ENCODE results near the gene NSMCE1.

The NSMCE1 gene

DNA sequence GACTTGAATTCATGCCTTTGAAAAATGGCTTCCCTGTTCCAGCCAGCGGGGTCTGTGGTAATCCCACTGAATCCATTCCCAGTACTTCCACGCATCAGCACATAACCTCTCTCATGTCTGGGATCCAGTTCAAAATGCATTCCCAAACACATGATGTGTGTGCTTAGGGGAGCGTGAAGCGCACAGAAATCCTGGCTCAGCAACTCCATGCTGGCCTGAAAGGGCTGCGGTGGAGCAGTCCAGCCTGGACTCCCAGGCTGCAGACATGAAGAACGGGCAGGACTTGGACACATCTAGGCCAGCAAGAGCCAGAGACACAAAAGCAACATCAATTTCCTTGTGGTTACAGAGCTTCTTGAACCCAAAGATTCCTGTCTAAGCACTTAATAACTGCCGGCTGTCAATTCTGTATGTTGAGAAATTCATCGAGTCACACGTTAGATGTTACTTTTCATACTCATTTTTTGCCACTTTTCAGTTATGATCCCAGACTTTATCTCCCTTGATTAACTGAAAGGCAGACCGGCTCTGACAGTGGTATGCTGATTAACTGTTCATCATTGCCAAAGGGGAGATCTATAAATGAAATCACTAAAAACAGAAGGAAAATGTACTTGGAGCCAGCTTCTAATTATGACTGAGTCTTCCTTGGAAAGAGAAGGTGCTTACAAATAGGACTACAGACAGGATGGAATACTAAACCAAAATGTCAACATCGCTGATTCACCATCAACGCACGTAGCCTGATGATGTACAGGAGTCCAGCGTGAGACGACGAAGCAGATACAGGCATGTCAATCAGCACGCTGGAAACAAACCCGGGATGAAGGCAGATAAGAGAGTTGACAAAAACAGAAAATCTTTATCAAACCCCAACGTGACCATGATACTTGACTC lies 23.0 kb downstream of the NSMCE1 start:
- DNase-seq (ENCODE audit: low read depth in 2 of 2, low spot score in 1 of 2), result no peak

DNA sequence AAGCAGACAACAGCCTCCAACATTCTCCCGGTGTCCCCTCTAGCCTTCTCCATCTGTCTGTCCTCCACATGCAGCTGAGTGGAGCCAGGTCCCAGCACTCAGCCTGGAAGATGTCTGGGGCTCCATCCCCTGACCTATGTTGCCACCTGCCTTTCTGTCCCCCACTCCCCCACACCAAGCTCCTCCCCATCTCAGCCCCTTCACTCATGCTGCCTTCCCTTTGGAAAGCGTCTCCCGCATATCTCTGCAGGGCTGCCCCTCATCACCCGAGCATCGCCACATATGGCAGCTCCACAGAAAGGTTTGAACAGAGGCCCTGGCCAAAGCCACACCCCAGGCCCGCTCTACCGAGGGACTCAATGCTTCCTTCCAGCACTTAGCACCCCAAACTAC lies 24.2 kb downstream of the NSMCE1 start:
- no peak for DNase-seq (ENCODE audit: low read depth in 2 of 2, low spot score in 1 of 2)

DNA sequence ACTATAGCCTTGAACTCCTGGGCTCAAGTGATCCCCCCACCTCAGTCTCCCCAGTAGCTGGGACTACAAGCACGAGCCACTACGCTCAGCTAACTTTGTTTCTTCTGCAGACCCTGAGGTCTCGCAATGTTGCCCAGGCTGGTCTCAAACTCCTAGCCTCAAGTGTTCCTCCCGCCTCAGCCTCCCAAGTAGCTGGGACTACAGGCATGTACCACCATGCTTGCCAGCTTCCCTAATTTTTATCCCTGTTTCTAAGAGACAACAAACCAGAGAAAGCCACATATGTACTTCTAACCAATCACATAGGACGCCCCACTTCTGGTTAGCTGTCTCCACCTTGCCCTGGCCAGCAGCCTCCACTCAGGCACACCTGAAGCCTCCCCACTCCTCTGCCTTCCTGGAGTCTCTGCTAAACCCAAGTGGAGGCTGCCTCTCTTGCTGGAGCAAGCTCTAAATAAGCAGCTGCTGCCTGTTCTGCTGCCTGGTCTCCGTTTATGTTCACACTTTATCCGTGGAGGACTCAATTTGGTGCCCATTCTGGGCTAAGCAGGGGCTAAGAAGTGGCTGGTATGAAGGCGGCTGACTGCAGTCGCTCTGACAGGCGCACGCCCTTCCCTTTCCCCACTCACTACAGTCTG lies 24.7 kb downstream of the NSMCE1 start:
- DNase-seq (ENCODE audit: low read depth in 2 of 2, low spot score in 1 of 2), result no peak

DNA sequence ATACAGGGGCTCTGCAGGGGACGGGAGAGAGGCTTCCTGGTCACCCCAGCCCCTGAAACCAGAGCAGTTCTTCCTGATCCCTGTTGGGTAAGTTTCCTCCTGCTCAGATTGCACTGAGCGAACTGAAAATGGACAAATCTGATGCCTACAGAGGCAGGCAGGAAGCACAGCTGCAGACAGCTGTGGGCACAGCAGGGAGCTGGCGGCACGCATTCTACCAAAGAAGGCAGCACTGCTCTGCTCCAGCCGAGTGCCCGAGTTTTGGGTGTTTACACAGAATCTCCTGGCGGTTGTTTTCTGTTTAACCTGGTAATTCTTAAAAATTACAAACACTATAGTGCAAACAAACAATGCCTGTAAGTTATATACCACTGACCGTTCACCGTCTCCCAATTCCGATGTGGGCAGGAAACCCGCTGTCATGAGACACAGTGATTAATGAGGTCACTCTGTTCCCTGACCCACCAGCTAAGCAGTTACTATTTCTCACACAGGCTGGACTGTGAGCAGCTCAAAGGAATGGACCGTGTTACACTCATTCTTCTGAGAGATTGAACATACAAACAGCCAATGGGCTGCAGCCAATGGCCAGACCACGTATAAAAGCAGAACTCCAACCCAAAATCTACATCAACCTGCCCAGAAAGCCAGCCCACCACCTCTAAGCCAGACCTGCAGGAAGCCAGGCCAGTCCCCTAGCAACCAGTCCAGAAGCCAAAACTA lies 25.5 kb downstream of the NSMCE1 start:
- DNase-seq (ENCODE audit: low read depth in 2 of 2, low spot score in 1 of 2), result no peak

DNA sequence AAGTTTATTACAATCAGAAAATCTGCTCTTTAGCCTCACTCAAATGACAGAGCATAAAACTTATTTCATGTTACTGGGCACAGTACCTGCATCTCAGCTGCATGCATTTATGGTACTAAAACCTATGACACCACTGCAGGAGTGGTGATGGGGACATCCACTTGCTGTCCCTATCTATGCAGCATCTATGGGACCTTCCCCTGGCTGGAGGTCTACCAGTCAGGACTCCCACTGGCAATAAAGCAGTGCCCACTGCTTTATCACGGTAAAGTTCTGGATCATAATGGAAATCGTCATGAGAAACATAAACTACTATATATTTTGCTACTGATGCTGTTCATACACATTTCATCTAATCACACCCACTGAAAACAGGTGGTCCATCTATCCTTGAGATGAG lies 26.2 kb downstream of the NSMCE1 start:
- DNase-seq (ENCODE audit: low read depth in 2 of 2, low spot score in 1 of 2), result no peak

DNA sequence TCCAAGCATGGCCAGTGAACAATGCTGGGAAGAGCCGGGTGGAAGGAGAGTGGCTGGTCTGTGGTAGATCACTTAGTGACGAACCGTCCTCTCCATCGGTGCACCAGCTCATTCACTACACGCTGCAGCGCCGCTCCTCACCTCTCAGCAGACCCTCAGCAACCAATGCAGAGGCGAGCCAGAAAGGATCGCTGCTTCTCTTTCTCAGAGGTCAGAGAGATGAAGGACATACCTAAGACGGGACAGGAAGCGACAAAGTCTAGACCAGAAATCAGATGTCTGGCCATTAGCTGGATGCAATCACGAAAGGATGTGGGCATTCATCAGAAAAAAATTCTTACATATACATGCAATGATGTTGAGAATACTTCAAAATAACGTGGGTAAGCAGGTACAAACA lies 26.9 kb downstream of the NSMCE1 start:
- DNase-seq (ENCODE audit: low read depth in 2 of 2, low spot score in 1 of 2), result no peak

DNA sequence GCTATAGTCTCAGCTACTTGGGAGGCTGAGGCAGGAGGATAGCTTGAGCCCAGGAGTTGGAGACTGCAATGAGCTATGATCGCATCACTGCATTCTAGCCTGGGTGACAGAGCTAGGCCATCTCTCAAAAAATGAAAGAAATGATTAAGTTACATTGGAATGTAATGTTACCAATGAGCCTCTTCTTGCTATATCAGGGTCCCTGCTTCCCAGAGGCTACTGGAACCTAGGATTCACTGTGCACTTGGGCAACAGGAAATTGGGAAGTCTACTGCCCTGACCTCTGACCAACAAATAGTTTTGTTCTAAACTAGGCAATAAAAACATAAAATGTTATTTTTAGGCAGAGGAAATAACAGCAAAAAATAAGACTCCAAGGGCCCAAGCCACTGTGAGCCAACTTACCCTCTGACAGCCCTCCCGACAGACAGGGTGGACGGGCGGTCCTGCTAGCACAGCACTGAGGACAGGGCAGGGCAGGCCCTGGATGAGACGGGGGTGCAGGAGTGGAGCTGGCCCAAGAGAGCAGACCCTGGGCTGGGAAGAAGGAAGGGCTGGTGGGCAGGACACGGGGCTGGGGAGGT lies 27.5 kb downstream of the NSMCE1 start:
- no peak for DNase-seq (ENCODE audit: low read depth in 2 of 2, low spot score in 1 of 2)

DNA sequence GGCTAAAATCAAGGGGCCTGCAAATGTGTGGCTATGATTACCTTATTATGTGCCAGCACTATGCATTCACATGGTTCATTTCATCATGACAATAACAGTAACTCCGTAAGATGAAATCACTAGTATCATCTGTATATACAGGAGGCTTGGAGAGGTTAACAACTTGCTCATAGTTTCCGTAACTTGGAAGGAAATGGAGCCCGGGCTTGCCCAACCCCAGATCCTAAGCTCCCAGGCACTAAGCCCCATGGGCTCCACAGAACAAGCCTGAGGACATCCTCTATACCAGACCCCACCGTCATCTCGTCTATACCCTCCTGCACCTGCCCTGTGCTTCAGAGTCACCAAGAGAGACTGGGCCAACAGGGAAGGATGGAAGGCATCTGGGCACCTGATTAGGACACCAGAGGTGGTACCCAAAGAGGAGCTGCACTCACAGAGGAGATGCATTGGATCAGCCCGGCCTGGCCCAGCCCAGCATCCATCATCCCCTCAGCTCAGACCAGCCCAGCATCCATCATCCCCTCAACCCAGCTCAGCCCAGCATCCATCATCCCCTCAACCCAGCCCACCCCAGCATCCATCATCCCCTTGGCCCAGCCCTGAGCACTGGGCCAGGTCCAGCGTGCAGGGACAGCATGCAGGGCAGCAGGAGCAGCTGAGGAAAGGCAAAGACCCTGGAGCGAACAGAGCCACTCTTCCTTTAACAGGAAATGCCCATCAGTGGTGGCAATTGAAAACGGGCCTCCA lies 28.5 kb downstream of the NSMCE1 start:
- DNase-seq (ENCODE audit: low read depth in 2 of 2, low spot score in 1 of 2), result no peak

DNA sequence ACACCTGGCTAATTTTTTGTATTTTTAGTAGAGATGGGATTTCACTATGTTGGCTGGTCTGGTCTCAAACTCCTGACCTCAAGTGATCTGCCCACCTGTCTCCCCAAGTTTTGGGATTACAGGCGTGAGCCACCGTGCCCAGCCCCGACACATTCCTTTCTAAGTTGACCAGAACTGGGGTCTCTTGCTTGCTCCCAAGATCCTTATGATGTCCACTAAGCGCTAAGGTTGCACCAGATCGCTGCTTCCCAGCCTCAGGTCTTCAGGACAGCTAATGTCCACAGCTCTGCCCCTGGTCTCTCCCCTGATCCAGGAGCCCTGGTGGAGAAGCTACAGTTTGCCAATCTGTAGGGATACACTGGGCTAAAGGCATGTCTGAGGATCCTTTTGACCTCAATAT lies 29.5 kb downstream of the NSMCE1 start:
- DNase-seq (ENCODE audit: low read depth in 2 of 2, low spot score in 1 of 2), result no peak

DNA sequence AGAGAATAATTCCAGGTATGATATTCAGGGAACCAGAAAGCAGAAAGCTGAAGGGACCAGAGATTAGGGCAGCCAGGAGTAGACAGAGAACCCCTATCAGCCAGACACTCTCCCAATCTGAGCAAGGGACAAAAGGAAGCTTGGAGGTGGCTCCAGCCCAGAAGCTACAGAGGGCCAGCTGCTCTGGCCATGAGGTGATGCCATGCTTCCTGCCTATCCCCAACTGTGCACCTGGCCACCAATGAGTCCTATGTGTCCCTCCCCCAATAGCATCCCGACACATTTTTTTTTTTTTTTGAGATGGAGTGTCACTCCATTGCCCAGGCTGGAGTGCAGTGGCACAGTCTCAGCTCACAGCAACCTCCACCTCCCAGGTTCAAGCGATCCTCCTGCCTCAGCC lies 30.0 kb downstream of the NSMCE1 start:
- DNase-seq (ENCODE audit: low read depth in 2 of 2, low spot score in 1 of 2), result no peak

DNA sequence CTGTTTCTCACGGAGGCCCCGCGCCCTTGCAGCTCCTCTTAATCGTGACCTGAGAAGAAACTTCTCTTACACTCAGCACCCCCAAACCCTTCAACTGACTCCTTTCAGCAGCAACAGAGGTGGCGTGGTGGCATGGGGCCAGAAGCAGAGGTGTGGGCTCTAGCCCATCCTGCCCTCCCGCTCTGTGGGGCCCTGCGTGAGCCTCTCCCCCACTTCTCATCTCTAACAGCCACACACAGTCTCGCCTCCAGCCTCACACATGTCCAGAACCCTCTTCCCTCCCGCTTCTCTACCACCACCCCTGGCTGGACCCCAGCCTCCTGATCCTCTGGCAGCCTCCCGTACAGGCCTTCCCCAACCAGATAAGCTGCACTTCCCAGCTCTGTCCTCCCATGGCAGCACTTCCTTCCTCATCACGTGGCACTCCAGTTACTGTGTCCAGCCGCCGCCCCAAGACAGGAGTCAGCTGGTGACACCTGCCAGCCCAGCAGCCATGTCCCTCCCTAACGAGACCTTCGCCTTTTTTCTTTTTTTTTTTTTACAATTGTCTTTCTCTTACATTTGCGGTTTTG lies 30.5 kb downstream of the NSMCE1 start:
- DNase-seq (ENCODE audit: low read depth in 2 of 2, low spot score in 1 of 2), result peak in 1 of 2 donors; percentile 35

DNA sequence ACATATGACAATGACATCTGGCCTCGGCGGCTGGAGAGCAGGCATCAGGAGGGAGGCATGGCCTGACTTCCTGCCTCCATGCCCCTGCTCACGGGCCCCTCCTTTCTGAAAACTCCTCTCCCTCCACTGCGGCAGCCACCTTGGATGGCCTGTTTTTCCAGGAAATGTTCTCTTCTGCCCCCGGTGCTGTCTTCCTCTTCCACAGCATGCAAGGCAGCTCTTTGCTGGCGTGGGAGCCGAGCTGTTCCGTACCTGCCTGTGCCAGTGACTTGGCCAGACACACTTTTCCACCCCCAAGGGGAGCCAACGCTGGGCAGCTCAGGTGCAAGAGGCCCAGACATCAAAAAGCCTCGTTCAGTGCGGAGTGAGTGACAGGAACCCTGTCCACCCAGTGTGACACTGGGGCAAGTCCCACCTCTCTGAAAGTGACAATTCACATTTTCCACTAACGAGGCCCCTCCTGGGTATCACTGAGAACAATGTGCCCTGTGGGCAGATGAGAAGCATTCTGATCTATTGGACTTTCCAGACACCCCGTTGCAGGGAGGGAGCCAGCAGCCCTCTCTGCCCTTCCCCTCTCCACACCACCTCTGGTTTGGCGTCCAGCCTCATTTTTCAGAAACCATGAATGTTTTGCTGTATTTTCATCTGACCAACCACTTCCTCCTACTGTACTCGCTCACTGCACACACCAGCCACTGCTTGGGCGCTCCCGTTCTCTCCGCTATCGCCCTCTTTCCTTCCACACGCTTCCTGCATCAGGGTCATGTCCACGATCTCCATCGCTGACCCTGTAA lies 31.2 kb downstream of the NSMCE1 start:
- peak; percentile 53 to 74 for DNase-seq (ENCODE audit: low read depth in 2 of 2, low spot score in 1 of 2)

DNA sequence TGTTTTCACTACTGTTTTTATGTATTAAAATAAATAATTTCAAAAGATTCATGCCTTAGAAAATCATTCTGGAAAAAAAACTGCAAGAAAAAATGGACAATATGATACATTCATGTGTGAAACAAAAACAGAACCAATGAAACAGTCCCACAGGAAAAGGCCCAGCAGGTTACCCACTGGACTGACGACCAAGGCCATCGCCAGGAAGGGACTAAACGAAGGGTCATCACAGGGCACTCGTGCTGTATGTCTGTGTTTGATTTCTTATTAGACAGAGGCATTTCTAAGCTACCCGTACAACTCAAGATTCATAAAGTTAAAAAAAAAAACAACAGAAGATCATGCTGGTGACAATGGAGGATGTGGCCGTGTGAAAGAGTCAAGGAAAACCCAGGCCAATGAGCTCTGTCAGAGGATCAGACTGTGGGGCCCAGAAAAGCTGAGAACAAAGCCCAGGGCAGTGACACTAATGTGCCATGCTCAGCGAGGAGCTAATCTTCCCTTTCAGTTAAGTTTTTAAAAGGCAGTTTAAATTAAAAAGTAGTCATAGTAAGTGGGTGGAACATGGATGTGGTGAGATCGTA lies 31.8 kb downstream of the NSMCE1 start:
- no peak for DNase-seq (ENCODE audit: low read depth in 2 of 2, low spot score in 1 of 2)

DNA sequence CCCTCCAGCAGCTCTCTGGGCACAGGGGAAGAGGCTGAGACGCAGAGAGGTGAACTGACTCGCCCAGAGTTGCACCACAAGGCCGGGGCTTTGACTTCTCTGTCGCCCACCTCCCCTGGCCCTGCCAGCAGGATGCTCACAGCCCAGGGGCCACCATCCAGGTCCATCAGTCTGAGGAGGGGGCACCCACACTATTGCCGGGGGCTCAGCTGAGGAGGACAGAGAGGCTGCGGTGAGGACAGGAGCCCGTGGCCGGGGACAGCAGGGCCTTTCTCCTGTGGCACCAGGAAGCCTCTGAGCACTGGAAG lies 32.7 kb downstream of the NSMCE1 start:
- DNase-seq (ENCODE audit: low read depth in 2 of 2, low spot score in 1 of 2), result no peak

DNA sequence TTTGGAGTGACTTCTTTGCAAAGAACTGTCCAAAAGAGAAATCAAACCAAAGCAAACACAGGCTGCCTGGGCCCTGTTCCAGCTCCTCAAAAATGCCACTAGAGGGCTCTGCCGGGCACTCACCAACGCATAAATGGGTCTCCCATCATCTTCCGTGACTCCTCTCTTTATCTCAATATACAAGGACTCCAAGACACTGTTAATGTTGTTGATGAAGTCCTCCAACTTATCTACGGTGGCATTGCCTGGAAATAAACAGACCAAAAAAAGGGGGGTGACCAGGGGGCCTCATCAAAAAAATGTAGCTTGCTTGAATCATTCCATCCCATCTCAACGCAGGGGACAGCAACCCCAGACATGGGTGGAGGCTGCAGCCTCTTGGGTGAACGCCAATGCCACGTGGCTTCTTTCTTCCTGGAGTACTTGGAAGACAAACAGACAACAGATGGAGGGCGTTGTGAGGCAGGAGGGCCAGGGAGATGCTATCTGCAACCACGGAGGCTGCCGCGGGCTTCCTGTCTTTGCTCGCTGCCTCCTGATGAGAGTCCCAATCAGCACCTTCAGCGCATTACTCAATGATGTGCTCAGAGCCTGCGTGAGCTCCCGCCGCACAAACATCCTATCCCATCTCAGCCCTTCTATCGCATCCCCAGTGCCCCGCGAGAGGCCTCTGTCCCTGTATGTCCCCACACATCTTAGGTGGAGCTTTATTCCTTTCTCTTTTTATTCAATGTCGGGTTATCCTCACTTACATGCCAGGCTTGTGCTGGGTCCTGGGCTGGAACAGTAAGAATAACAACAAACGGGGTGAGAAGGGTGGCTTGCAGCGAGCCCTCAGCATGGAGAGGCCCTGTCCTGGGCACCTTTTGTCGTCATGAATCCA lies 33.3 kb downstream of the NSMCE1 start:
- peak; percentile 56 to 71 for DNase-seq (ENCODE audit: low read depth in 2 of 2, low spot score in 1 of 2)

DNA sequence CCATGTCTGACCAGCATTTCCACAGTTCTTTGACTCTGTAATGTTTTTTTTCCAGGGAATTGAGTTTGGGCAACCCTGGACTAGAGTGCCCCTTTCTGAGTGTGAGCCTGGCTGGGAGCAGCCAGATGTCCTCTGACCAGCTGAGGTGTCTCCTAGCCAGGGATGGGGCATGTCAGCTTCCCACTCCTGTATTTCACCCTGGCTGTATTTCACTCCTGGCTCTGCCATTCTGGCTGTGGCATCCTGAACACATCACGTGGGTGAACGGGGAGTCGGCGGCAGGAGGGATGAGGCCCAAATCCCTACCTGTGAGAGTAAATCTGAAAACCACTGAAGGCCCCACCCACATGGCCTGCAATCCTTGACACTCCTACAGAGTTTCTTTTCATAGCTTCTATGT lies 34.0 kb downstream of the NSMCE1 start:
- DNase-seq (ENCODE audit: low read depth in 2 of 2, low spot score in 1 of 2), result no peak

DNA sequence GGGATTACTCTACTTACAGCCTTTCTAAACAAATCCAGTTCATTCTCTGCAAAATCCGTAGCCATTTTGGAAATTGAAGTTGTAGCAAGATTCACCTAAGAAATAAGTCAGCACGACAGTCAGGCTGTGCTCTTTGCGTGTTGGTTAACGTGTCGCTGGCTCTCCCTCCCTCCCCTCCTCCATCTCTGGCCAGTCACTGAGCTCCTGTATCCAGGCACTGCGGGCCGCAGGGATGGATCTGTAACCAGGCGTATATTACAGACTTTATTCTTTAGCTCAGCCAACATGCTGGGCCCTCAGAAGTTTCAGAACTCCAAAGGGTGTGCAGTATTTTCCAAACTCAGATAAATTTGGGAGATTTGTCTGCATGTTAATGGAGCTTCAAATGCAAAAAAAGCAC lies 34.4 kb downstream of the NSMCE1 start:
- DNase-seq (ENCODE audit: low read depth in 2 of 2, low spot score in 1 of 2), result no peak

DNA sequence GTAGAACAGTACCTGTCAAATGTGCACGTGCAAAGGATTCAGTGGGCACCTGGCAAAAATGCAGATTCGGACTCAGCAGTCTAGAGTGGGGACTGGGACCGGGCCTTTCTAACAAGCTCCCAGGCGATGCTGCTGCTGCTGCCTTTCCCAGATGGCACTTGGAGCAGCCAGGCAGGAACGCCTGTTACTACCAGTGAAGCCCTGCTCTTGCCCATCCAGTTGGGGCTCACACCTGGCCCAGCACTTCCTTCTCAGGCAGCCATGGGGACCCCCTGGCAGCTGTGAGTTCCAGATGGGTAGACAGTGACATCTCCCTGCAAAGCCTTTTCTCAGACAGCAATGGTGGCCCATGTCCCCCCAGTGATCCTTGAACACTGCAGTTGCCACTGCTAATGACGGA lies 34.8 kb downstream of the NSMCE1 start:
- no peak for DNase-seq (ENCODE audit: low read depth in 2 of 2, low spot score in 1 of 2)
